Loucy (cell line): ENCODE data around the gene TAS1R3.

Experiments
- CTCF ChIP-seq: fragments of 200-600 bp; sonication (generic); conservative IDR thresholded peaks from 2 replicates; pipeline ENCODE4 v1.5.1; 2014; ENCODE audit warnings: mild to moderate bottlenecking, antibody characterized with exemption, low read length
- EZH2phosphoT487 ChIP-seq: fragments of 200-600 bp; IDR thresholded peaks from 2 replicates; pipeline ENCODE4 v1.6.1; 2018; ENCODE audit warnings: antibody characterized with exemption, mild to moderate bottlenecking, moderate library complexity, borderline replicate concordance

DNA sequence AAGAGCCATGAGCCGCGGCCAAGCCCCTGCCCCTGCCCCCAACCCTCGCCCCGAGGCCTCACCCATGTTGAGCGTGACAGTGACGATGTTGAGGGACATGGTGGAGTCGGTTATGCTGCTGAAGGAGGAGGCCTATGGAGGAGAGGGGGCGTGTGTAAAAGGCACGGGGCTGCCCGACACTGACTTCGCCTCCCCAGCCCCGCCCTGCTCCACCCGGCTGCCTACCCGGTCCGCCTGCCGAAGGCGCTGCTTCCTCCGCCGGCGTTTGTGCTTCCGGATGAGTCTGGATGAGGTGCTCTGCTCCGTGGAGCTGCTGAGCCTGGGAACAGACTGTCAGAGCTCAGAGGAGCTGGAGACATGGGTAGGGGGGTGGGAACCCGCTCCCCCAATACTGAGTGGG, 9.1 kb downstream of the TAS1R3 start:
- TF ChIP-seq CTCF (no peak), EZH2phosphoT487 (no peak)
